Activated B cell treated with CpG ODN at 0.5 μM for 24 hours (primary cell): ENCODE measurements around the gene PFDN1. TPM values are rescaled to one million over a fixed set of nuclear protein-coding genes. Genes with fewer than 3 reads are reported as not detected.
"Not testable (repeated sequence)": the region's sequence is repeated elsewhere in the genome, so short reads cannot be mapped to it uniquely, and the experiment has no call there.

ENCODE experiments used
- ATAC-seq: fragments of 200-7000 bp; cut with Tn5 transposase; one replicate; pipeline ENCODE4 v1.10.0; 2021; ENCODE audit warnings: low read depth, mild to moderate bottlenecking, moderate library complexity
- CTCF ChIA-PET: fragments of 350-600 bp; sonication (Branson Sonifier 250); formaldehyde crosslinking; loops from one replicate; lab custom pipeline; 2021; ENCODE audit warnings: antibody characterized with exemption; lab: Charles Lee
- POLR2A ChIA-PET: fragments of 350-600 bp; sonication (Branson Sonifier 250); formaldehyde crosslinking; loops from one replicate; lab custom pipeline; 2021; ENCODE audit warnings: antibody characterized with exemption; lab: Charles Lee
- DNase-seq: peaks from one replicate; pipeline ENCODE4 v3.0.0; 2022
- H3K27ac Mint-ChIP-seq: one replicate; pipeline ENCODE4 v1.8.0; 2020; ENCODE audit warnings: mixed read lengths
- H3K27me3 Mint-ChIP-seq: one replicate; pipeline ENCODE4 v1.8.0; 2021; ENCODE audit warnings: mixed read lengths
- H3K36me3 Mint-ChIP-seq: one replicate; pipeline ENCODE4 v1.8.0; 2021; ENCODE audit warnings: low read depth, mixed read lengths
- H3K4me1 Mint-ChIP-seq: one replicate; pipeline ENCODE4 v1.8.0; 2021; ENCODE audit warnings: mixed read lengths
- H3K4me3 Mint-ChIP-seq: one replicate; pipeline ENCODE4 v1.8.0; 2020; ENCODE audit warnings: mild to moderate bottlenecking, mixed read lengths
- H3K9me3 Mint-ChIP-seq: one replicate; pipeline ENCODE4 v1.8.0; 2020; ENCODE audit warnings: mixed read lengths
- intact Hi-C: fragments of 100-400 bp; cut with micrococcal nuclease; formaldehyde crosslinking; loops from one replicate; pipeline ENCODE4 v1.15.1; 2024
- total RNA-seq: library from RNA; stranded (reverse); gene quantifications from 2 replicates; pipeline ENCODE4 v1.2.3, GENCODE V29; 2022
- TF ChIP-seq, protein P1 (sequence below): fragments of 200-600 bp; IDR thresholded peaks from one replicate; pipeline ENCODE4 v1.8.0; 2022; ENCODE audit warnings: antibody characterized with exemption, mild to moderate bottlenecking

Gene PFDN1
- total RNA-seq, 1 donor from 2014 or later, result 38.2 TPM

DNA sequence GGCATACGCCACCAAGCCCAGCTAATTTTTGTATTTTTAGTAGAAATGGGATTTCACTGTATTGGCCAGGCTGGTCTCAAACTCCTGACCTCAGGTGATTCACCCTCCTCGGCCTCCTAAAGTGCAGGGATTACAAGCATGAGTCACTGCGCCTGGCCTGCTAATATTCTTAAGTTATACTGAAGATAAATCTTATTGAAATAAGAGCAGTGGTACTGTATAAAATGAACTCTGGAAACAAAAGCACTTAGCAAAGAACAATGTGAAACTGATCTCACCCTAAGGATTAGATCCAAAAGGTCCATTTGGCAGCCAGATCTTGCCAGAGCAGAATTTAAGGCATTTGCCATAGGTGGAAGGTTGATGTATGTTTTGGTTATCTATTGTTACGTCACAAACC, 100.8 kb downstream of the PFDN1 start:
- DNase-seq, result no peak

GRCh38 chr5:140198915-140199314, 104.0 kb downstream of the PFDN1 start:
- H3K27me3 Mint-ChIP-seq, H3K36me3 Mint-ChIP-seq, H3K4me3 Mint-ChIP-seq, H3K9me3 Mint-ChIP-seq, POLR2A ChIA-PET, H3K27ac Mint-ChIP-seq, CTCF ChIA-PET, intact Hi-C loops, DNase-seq, ATAC-seq, H3K4me1 Mint-ChIP-seq: not testable (repeated sequence)

More for the DNA sequence above, 100.8 kb downstream of the PFDN1 start:
- Mint-ChIP-seq H3K36me3 (peaks cover 7% of the 10 kb centered on the region), H3K4me1 (no peaks in the 10 kb centered on the region), H3K27ac (no peak overlapping the region), H3K4me3 (no peak overlapping the region), H3K9me3 (no peaks in the 10 kb centered on the region), H3K27me3 (no peaks in the 10 kb centered on the region)
- ChIA-PET POLR2A (no interaction called here), CTCF (no interaction called here)
- intact Hi-C loops, result no loop called here
- ATAC-seq, result no peak
- TF ChIP-seq, protein P1, sequence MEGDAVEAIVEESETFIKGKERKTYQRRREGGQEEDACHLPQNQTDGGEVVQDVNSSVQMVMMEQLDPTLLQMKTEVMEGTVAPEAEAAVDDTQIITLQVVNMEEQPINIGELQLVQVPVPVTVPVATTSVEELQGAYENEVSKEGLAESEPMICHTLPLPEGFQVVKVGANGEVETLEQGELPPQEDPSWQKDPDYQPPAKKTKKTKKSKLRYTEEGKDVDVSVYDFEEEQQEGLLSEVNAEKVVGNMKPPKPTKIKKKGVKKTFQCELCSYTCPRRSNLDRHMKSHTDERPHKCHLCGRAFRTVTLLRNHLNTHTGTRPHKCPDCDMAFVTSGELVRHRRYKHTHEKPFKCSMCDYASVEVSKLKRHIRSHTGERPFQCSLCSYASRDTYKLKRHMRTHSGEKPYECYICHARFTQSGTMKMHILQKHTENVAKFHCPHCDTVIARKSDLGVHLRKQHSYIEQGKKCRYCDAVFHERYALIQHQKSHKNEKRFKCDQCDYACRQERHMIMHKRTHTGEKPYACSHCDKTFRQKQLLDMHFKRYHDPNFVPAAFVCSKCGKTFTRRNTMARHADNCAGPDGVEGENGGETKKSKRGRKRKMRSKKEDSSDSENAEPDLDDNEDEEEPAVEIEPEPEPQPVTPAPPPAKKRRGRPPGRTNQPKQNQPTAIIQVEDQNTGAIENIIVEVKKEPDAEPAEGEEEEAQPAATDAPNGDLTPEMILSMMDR, result no peak

DNA sequence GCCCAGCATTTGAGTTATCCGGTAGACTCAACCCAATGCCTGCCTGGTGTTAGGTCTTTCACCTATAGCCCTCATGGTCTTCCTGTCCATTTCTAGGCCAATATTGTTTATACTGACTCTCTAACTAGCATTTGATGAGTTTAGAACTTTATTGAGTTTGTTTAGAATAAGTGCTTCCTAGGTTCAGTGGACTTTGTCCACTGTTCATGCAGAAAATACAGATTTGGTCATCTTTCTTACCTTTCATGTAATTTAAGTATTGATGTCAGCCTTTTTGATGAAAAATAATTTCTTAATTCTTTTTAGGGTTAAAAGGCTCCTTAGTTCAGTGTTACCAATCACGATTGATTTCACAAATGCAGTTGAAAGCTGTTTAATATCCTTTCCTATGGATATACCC, 105.9 kb downstream of the PFDN1 start:
- POLR2A ChIA-PET, result no interaction called here
- ATAC-seq, result no peak
- H3K36me3 Mint-ChIP-seq, result peaks cover 7% of the 10 kb centered on the region
- no peaks in the 10 kb centered on the region for H3K27me3 Mint-ChIP-seq
- H3K9me3 Mint-ChIP-seq, result no peaks in the 10 kb centered on the region
- TF ChIP-seq, protein P1, result no peak
- CTCF ChIA-PET, result interaction anchor here (1.2 kb wide), 1 partner anchor 124 kb away, joined by 3 read pairs; no protein-coding TSS in a partner anchor
- intact Hi-C loops, result no loop called here
- H3K4me1 Mint-ChIP-seq, result no peaks in the 10 kb centered on the region
- no peak overlapping the region for H3K27ac Mint-ChIP-seq
- no peak for DNase-seq
- H3K4me3 Mint-ChIP-seq, result no peak overlapping the region

GRCh38 chr5:140196115-140196814, 106.6 kb downstream of the PFDN1 start:
- TF ChIP-seq, protein P1, result no peak
- no peak for DNase-seq
- Mint-ChIP-seq H3K27ac (no peak overlapping the region), H3K27me3 (no peaks in the 10 kb centered on the region), H3K4me3 (no peak overlapping the region), H3K36me3 (peaks cover 7% of the 10 kb centered on the region), H3K4me1 (no peaks in the 10 kb centered on the region), H3K9me3 (no peaks in the 10 kb centered on the region)
- ChIA-PET POLR2A (interaction anchor here (0.5 kb wide), 1 partner anchor 89 kb away, joined by 3 read pairs; no protein-coding TSS in a partner anchor), CTCF (interaction anchor here (1.2 kb wide), 1 partner anchor 123 kb away, joined by 3 read pairs; no protein-coding TSS in a partner anchor)
- no peak for ATAC-seq
- intact Hi-C loops, result no loop called here

Other genes with a start within 250 kb of the PFDN1 start
- 13.2 and 14.9 TPM in 2 replicates for gene PURA, start 189.0 kb downstream of the PFDN1 start, total RNA-seq
- 3.7 and 4.8 TPM in 2 replicates for gene IGIP, start 177.2 kb downstream of the PFDN1 start, total RNA-seq
- 20.1 and 23.3 TPM in 2 replicates for gene CYSTM1, start 127.9 kb downstream of the PFDN1 start, total RNA-seq
- 0.22 and 0.49 TPM in 2 replicates for gene HBEGF, start 43.5 kb upstream of the PFDN1 start, total RNA-seq
- not detected in 2 replicates for gene SLC4A9, start 57.1 kb upstream of the PFDN1 start, total RNA-seq
- 166 and 187 TPM in 2 replicates for gene ANKHD1, start 98.7 kb upstream of the PFDN1 start, total RNA-seq
- gene EIF4EBP3, start 244.6 kb upstream of the PFDN1 start, total RNA-seq, result 14.4 and 18.2 TPM in 2 replicates